H1 (cell line): ENCODE measurements around the gene CARD11. TPM values are rescaled to one million over a fixed set of nuclear protein-coding genes. Genes with fewer than 3 reads are reported as not detected.

Experiments
- CTCF ChIA-PET: fragments of 300-600 bp; sonication (Branson Sonifier 250); formaldehyde crosslinking; loops from one replicate; lab custom pipeline; 2021; ENCODE audit not compliant: partially characterized antibody; lab: Charles Lee
- POLR2A ChIA-PET: fragments of 300-600 bp; sonication (Branson Sonifier 250); formaldehyde crosslinking; loops from one replicate; lab custom pipeline; 2021; ENCODE audit warnings: inconsistent platforms; ENCODE audit not compliant: partially characterized antibody; lab: Charles Lee
- DNase-seq, 2 experiments: peaks; one replicate each; pipeline versions ENCODE4 v3.0.0 to v3.0.0-alpha.2; 2010 to 2022; ENCODE audit warnings: low spot score in 2 of 2, low read depth in 1 of 2, mixed read lengths in 1 of 2
- FAIRE-seq: peaks from 2 replicates; lab custom pipeline; 2011; peaks lifted over from hg19 to GRCh38; lab: Jason Lieb, UNC
- H2AFZ ChIP-seq: 2 replicates; pipeline ENCODE4 v1.8.1; 2012; ENCODE audit warnings: low read length, inconsistent platforms
- H2AK5ac ChIP-seq: 2 replicates; pipeline ENCODE4 v1.6.1; 2013; ENCODE audit warnings: low read depth, low read length
- H2BK120ac ChIP-seq: replicated peaks from 2 replicates; pipeline ENCODE3; 2013; ENCODE audit warnings: low read depth, low read length, inconsistent platforms
- H2BK12ac ChIP-seq: 2 replicates; pipeline ENCODE4 v1.6.1; 2013; ENCODE audit warnings: low read depth, low read length
- H2BK15ac ChIP-seq: 2 replicates; pipeline ENCODE4 v1.6.1; 2013; ENCODE audit warnings: low read length
- H2BK20ac ChIP-seq: 2 replicates; pipeline ENCODE4 v1.6.1; 2013; ENCODE audit warnings: low read length
- H2BK5ac ChIP-seq: 2 replicates; pipeline ENCODE4 v1.6.1; 2013; ENCODE audit warnings: low read depth, low read length
- H3K14ac ChIP-seq: 2 replicates; pipeline ENCODE4 v1.6.1; 2013; ENCODE audit warnings: inconsistent platforms; ENCODE audit not compliant: insufficient read length
- H3K18ac ChIP-seq: 2 replicates; pipeline ENCODE4 v1.6.1; 2013; ENCODE audit warnings: low read length; ENCODE audit errors: extremely low read depth
- H3K23ac ChIP-seq: 2 replicates; pipeline ENCODE4 v1.6.1; 2013; ENCODE audit warnings: inconsistent platforms; ENCODE audit not compliant: insufficient read length
- H3K23me2 ChIP-seq: 2 replicates; pipeline ENCODE4 v1.6.1; 2013; ENCODE audit warnings: low read depth, low read length
- H3K27ac ChIP-seq: 2 replicates; pipeline ENCODE4 v1.6.1; 2011; ENCODE audit warnings: low read depth, low read length, inconsistent platforms
- H3K27me3 ChIP-seq, 4 experiments: replicated peaks in 1 of 4; 1 replicate in 1 of 4; 2 replicates in 3 of 4; pipeline versions ENCODE4 v1.6.1 to v1.8.1; 2011 to 2013; ENCODE audit warnings: low read length in 3 of 4, mild to moderate bottlenecking in 3 of 4, inconsistent platforms in 2 of 4, mixed read lengths in 2 of 4, moderate library complexity in 1 of 4; ENCODE audit not compliant: control insufficient read depth in 3 of 4, insufficient read depth in 3 of 4; ENCODE audit errors: extremely low read depth in 1 of 4
- H3K36me3 ChIP-seq, 4 experiments: 2 replicates each; pipeline versions ENCODE4 v1.6.1 to v1.8.1; 2011 to 2013; ENCODE audit warnings: mild to moderate bottlenecking in 4 of 4, low read length in 3 of 4, moderate library complexity in 2 of 4, control low read depth in 1 of 4, inconsistent platforms in 1 of 4; ENCODE audit not compliant: insufficient read depth in 4 of 4, control insufficient read depth in 2 of 4
- H3K4ac ChIP-seq: replicated peaks from 2 replicates; pipeline ENCODE3; 2013; ENCODE audit warnings: low read length, low read depth, mixed read lengths, inconsistent platforms; ENCODE audit not compliant: insufficient read length
- H3K4me1 ChIP-seq, 4 experiments: replicated peaks in 1 of 4; 1 replicate in 1 of 4; 2 replicates in 3 of 4; pipeline versions ENCODE4 v1.6.1 to v1.8.1; 2011 to 2013; ENCODE audit warnings: low read length in 3 of 4, inconsistent platforms in 2 of 4, mixed read lengths in 1 of 4; ENCODE audit not compliant: insufficient read depth in 4 of 4, control insufficient read depth in 3 of 4
- H3K4me2 ChIP-seq, 2 experiments: 2 replicates each; pipeline versions ENCODE4 v1.6.1 to v1.8.1; 2011 to 2013; ENCODE audit warnings: low read depth in 2 of 2, low read length in 2 of 2, control low read depth in 1 of 2, inconsistent platforms in 1 of 2, mild to moderate bottlenecking in 1 of 2; ENCODE audit not compliant: insufficient read depth in 1 of 2
- H3K4me3 ChIP-seq, 4 experiments: fragments of 200-600, 300-600 bp in 1 of 4; sonication (generic), shearing (Covaris generic), sonication (Bioruptor Twin) in 1 of 4; 2 replicates each; pipeline versions ENCODE4 v1.5.1 to v1.8.1; 2011 to 2016; ENCODE audit warnings: low read length in 4 of 4, low read depth in 3 of 4, control low read depth in 2 of 4, inconsistent platforms in 2 of 4, mild to moderate bottlenecking in 2 of 4, mixed read lengths in 1 of 4, moderate library complexity in 1 of 4; ENCODE audit not compliant: insufficient read depth in 2 of 4; ENCODE audit errors: extremely low read depth in 1 of 4
- H3K56ac ChIP-seq: replicated peaks from 2 replicates; pipeline ENCODE3; 2013; ENCODE audit warnings: low read depth, mild to moderate bottlenecking, mixed read lengths, low read length, inconsistent platforms; ENCODE audit not compliant: insufficient read length
- H3K79me1 ChIP-seq: 2 replicates; pipeline ENCODE4 v1.6.1; 2013; ENCODE audit warnings: low read depth, low read length, control low read depth
- H3K79me2 ChIP-seq, 2 experiments: 2 replicates each; pipeline versions ENCODE4 v1.6.1 to v1.8.1; 2012 to 2013; ENCODE audit warnings: low read length in 2 of 2, mild to moderate bottlenecking in 2 of 2, inconsistent platforms in 1 of 2; ENCODE audit not compliant: insufficient read depth in 2 of 2, control insufficient read depth in 1 of 2
- H3K9ac ChIP-seq, 4 experiments: replicated peaks in 1 of 4; 1 replicate in 1 of 4; 2 replicates in 3 of 4; pipeline versions ENCODE4 v1.6.1 to v1.8.1; 2011 to 2013; ENCODE audit warnings: low read depth in 3 of 4, low read length in 3 of 4, control low read depth in 2 of 4, mild to moderate bottlenecking in 2 of 4, moderate library complexity in 2 of 4, inconsistent platforms in 1 of 4; ENCODE audit errors: extremely low read depth in 1 of 4
- H3K9me3 ChIP-seq, 2 experiments: 2 replicates each; pipeline versions ENCODE4 v1.6.1 to v1.8.1; 2012 to 2013; ENCODE audit warnings: mild to moderate bottlenecking in 2 of 2, moderate library complexity in 2 of 2, control low read depth in 1 of 2, inconsistent platforms in 1 of 2, low read depth in 1 of 2, low read length in 1 of 2, mixed read lengths in 1 of 2; ENCODE audit not compliant: insufficient read depth in 2 of 2
- H4K20me1 ChIP-seq, 2 experiments: replicated peaks in 1 of 2; 2 replicates each; pipeline versions ENCODE3 to v1.8.1; 2011 to 2013; ENCODE audit warnings: inconsistent platforms in 2 of 2, low read length in 2 of 2, mild to moderate bottlenecking in 1 of 2; ENCODE audit not compliant: insufficient read depth in 2 of 2, control insufficient read depth in 1 of 2
- H4K5ac ChIP-seq: 2 replicates; pipeline ENCODE4 v1.6.1; 2013; ENCODE audit warnings: low read length, low read depth, mixed read lengths, inconsistent platforms; ENCODE audit not compliant: insufficient read length
- H4K8ac ChIP-seq: 2 replicates; pipeline ENCODE4 v1.8.0; 2013; ENCODE audit warnings: mild to moderate bottlenecking, moderate library complexity, low read length, inconsistent platforms; ENCODE audit not compliant: insufficient read depth; ENCODE audit errors: extremely low read depth
- H4K91ac ChIP-seq: replicated peaks from 2 replicates; pipeline ENCODE3; 2013; ENCODE audit warnings: low read length, mixed read lengths, inconsistent platforms; ENCODE audit not compliant: insufficient read length
- CBX5 ChIP-seq: fragments of 300-800, 300-1000 bp; sonication (generic); IDR thresholded peaks from 2 replicates; pipeline ENCODE4 v1.7.1; 2016; ENCODE audit warnings: antibody characterized with exemption, low read length, low read depth
- CHD1 ChIP-seq: IDR thresholded peaks from 2 replicates; pipeline ENCODE4 v1.6.1; 2012; ENCODE audit warnings: low read depth, low read length, improper control_type of control experiment
- WGBS, 2 experiments: shearing (Covaris generic) in 1 of 2; methylation state at CpG; one replicate each; pipeline versions ENCODE4 v1.1.6 to v1.1.7; 2013 to 2015; ENCODE audit warnings: low lambda C conversion rate in 2 of 2, mixed read lengths in 2 of 2, inconsistent platforms in 1 of 2, low coverage in 1 of 2, missing lambda C conversion rate in 1 of 2; ENCODE audit not compliant: insufficient replicate concordance in 2 of 2, insufficient coverage in 1 of 2, insufficient read length in 1 of 2; ENCODE audit errors: extremely low coverage in 1 of 2, missing lambda C conversion rate in 1 of 2; 5-methylcytosine and 5-hydroxymethylcytosine counted together
- polyA plus RNA-seq, 7 experiments: library from polyadenylated mRNA; depleted of rRNA in 3 of 7; stranded (reverse) in 5 of 7; unstranded in 2 of 7; fragments of >200 nt in 5 of 7; fragments of 200-250 nt in 2 of 7; gene quantifications; 1 replicate in 5 of 7; 2 replicates in 1 of 7; 4 replicates in 1 of 7; pipeline versions ENCODE4 v1.2.1 to v1.2.3, GENCODE V29; 2011 to 2013; ENCODE audit warnings: missing spikeins in 2 of 7, mixed read lengths in 2 of 7
- total RNA-seq: library from RNA; stranded (reverse); fragmentation: NEBNext Ultra II Directional; extraction: Animal tissue kit (Norgen Biotek cat#: 25700); gene quantifications from 2 replicates; pipeline ENCODE4 v1.2.1, GENCODE V29; 2021

The CARD11 gene
- total and polyA plus RNA-seq, 2 of the 8 experiments (the other 6 are each of a cell fraction or from before 2014, with no cell fraction given) = 12.6 to 29.8 TPM

DNA sequence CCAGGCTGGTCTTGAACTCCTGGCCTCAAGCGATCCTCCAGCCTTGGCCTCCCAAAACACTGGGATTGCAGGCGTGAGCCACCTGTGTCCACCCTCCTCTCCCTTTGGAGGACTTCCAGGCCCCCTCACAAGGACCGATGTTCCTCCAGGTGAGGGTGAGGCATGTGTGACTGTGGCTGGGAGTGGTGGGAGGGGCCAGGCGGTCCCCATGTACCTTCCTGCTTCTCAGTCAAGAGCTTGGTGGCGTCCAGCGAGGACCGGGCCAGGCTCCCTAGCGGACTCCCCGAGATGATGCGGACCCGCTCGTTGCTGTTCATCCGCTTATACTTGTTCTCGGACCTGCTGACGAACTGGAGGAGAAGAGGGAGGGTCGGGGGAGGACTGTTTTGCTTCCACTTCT lies 128.6 kb downstream of the CARD11 start:
- Histone ChIP-seq H2AFZ (no peak overlapping the region), H4K20me1 (peaks cover 0 to 2% of the 10 kb centered on the region in 2 experiments), H3K36me3 (0 out of 8 replicates have a peak, but pooled peaks cover 0 to 3% (median 0%) of the 10 kb centered on the region in 4 experiments), H2BK20ac (no peak overlapping the region), H2BK12ac (no peak overlapping the region), H4K5ac (no peak overlapping the region), H3K23ac (no peak overlapping the region), H2BK15ac (no peak overlapping the region), H3K79me2 (no peaks in the 10 kb centered on the region), H3K4me2 (no peak overlapping the region), H3K56ac (no peak overlapping the region), H3K4ac (no peak overlapping the region), H2BK5ac (no peak overlapping the region), H2BK120ac (no peak overlapping the region), H3K14ac (no peak overlapping the region), H3K4me1 (no peaks in the 10 kb centered on the region), H3K23me2 (peaks cover 4% of the 10 kb centered on the region; the same call in 1 of the 2 replicates), H4K8ac (no peak overlapping the region), H3K79me1 (no peaks in the 10 kb centered on the region), H2AK5ac (no peak overlapping the region), H3K18ac (no peak overlapping the region), H3K27ac (no peak overlapping the region), H4K91ac (no peak overlapping the region), H3K9me3 (no peaks in the 10 kb centered on the region), H3K4me3 (no peak overlapping the region), H3K27me3 (no peaks in the 10 kb centered on the region; a peak in 1 of 7 replicates), H3K9ac (no peak overlapping the region)
- no peak for FAIRE-seq
- WGBS, 2 experiments = 91% methylated on average over 16 of the region's 16 CpGs; no CpG with 5 or more reads in 1 of the 2 experiments
- ChIA-PET CTCF (no interaction called here), POLR2A (no interaction called here)
- no peak for TF ChIP-seq CBX5
- TF ChIP-seq CHD1 = no peak
- no peak for DNase-seq
